Stimulated activated CD8-positive, alpha-beta memory T cell treated with anti-CD3 and anti-CD28 coated beads, Interleukin-12 subunit alpha, Interleukin-12 subunit beta, amount 100 ng/mL, for 1 hour (primary cell): Measurements from ENCODE around the gene VPS13D.
"Not testable (repeated sequence)": the region's sequence is repeated elsewhere in the genome, so short reads cannot be mapped to it uniquely, and the experiment has no call there.

Experiments
- DNase-seq: peaks from one replicate; pipeline ENCODE4 v3.0.0-alpha.2; 2020; ENCODE audit warnings: low read depth

Gene VPS13D

GRCh38 chr1:12285496-12286143 lies 55.8 kb downstream of the VPS13D start:
- DNase-seq, result no peak

GRCh38 chr1:12287869-12288268 lies 58.0 kb downstream of the VPS13D start:
- DNase-seq, result no peak

DNA sequence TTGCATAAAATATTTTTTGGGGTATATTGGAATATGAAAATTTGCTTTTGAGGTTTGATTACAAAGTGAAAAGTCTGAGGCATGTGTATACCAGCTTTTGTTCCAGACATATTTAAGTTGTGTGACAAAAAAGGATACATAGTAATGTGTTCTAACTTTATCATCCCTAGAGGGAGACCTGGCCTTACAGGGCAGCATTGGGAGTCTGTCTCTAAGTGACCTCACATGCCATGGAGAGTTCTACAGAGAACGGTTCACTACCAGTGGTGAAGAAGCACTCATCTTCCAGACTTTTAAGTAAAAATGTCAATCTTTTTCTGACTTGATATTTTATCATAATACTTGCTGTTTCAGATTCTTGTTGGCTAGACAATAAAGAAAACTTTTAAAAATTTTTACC lies 61.0 kb downstream of the VPS13D start:
- DNase-seq, result no peak

- no peak for DNase-seq
These were observed 63.6 kb downstream of the VPS13D start for GRCh38 chr1:12293416-12293815.

GRCh38 chr1:12294076-12294475 lies 64.2 kb downstream of the VPS13D start:
- DNase-seq, result no peak

- no peak for DNase-seq
These were observed 66.2 kb downstream of the VPS13D start for GRCh38 chr1:12296016-12296415.

DNA sequence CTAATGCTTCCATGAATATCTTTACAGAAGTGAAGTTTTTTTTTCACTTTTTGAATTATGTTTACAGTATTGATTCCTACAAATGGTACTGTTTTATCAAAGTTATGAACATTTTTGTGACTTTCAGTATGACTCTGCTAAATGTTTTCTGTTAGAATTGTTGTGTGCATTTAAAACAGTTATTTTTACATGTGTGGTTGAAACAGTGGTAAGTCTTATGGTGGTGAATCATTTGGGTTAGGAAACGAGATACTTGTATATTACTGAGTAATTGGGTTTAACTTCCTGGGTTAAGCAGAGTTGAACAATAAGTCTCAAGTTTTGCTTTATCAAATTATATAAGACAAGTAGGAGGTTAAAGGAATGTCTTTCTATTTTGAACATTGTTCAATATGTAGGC lies 66.8 kb downstream of the VPS13D start:
- DNase-seq, result no peak

DNA sequence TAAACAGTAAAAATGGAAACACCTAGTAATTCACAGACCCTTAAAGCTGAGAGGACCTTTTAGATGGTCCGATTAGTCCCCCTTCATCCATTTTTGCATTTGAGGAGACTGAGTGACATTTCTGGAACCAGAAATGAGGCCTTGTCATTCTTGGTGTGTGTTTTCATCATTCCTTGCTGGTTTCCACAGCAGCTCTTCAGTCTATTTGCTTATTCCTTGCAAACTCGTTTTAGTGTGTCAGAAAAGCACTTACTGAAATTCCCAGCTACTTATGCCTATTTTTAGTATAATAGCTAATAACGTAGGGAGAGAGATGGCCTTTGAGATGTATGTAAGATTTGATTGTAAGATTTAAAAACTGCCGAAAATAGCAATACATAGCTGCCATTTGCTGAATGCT lies 70.9 kb downstream of the VPS13D start:
- no peak for DNase-seq

DNA sequence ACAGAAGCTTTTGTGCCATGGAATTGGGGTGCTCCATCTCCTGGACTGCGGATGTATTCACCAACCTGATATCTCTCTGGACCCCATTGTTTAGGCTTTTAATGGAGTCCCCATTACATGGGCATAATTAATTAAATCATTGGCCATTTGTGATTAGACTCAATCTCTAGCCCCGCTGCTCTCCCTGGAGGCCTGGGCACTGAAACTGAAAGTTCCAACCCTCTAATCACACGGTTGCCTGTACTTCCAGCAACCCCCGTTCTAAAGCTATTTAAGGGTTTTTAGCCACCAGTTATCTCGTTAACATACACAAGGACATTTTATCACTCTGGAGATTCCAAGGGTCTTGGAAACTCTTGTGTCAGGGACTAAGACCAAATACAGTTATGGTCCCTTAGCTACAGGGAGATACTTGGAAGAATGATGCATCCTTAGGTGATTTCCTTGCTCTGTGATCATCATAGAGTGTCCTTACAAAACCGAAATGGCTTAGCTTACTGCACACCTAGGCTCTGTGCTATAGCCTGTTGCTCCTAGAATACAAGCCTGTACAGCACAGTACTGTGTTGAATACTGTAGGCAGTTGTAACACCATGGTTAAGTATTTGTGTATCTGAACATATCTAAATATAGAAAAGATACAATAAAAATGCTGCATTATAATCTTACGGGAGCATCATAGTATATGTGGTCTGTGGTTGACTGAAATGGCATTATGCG lies 71.8 kb downstream of the VPS13D start:
- no peak for DNase-seq

DNA sequence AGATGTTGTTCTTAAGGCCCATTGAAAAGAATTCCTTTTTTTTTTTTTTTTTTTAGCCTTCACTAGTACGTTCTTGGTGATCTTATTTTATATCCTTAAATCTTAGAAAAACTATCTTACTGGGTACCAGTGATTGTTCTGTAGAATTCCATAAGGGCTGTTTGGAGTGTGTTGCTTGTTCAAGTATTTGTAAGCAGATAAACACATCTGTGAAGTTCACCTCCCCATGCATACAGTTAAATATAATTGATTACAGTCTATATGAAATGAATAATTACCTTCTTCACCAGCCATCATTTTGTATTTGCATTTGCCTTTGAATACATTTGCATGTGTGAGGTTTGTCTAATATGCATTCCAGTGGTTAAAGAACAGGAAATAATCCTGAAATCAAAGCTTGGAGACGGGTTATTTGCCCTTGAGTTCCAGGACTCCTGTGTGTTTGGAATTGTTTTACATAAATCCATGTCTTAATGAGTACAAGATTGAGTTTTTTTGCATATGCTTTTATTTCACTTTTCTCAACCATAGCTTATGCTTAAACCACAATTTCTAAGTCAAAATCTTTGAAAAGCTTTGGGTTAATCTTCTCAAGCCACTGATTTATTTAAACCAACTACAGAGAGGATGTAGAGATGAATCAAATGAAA lies 73.1 kb downstream of the VPS13D start:
- no peak for DNase-seq

- DNase-seq, result no peak
These were observed 75.5 kb downstream of the VPS13D start for GRCh38 chr1:12305377-12305776.

GRCh38 chr1:12309783-12310742 lies 80.2 kb downstream of the VPS13D start:
- DNase-seq, result no peak

- no peak for DNase-seq
These were observed 84.6 kb downstream of the VPS13D start for GRCh38 chr1:12314333-12314903.

DNA sequence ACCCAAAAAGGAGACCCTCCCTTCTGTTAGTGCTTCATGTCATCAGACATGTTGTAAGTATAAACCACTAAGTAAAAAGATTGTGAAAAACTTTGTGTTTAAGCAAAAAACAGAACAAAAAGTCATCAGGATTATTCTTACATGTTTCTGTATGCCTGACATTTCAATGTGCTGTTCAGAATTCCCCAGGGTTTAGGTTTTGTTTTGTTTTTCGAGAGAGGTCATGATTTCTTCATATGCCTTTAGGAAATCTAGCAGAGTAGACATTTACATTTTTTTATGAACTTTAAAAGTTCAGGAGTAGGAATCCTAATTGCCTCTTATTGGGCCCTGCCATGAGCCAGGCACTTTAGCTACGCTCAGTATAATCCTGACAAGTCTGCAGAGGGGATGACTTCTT lies 85.3 kb downstream of the VPS13D start:
- DNase-seq, result no peak

DNA sequence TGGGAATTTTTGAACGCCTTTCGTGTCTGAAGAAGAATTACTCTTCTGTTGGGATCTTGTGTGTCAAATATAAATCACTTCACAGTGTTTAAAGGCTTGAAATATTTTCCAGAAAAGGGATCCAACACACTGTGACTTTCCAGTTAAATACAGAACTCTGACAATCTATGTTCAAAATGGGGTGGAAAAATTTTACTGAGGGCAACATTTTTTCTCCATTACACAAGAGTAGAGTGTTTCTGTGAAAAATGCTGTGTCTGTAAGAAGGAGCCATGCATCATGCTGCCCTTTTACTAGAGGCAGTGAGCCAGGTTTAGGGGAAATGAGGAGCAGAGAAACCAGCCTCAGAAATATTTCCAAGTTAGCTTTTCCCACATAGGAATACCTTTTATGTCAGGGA lies 86.5 kb downstream of the VPS13D start:
- no peak for DNase-seq

DNA sequence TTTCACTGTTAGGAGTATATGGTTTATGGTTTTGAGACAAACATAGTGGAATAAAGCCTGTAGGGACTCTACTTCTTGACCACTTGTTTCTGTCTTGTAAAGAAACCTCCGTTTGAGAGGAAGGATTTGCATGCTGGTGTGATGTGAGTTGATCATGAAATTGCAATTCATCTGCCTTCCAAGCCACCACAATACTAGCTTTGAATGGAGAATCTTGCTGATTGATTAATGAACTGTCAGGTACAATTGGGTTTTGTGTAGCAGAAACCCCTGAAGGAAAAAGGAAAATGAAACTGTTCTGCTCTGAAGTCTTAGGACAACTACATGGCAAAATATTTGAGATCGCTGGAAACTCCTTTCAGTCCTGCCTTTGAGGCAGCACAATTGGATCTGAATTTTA lies 90.7 kb downstream of the VPS13D start:
- DNase-seq, result no peak

DNA sequence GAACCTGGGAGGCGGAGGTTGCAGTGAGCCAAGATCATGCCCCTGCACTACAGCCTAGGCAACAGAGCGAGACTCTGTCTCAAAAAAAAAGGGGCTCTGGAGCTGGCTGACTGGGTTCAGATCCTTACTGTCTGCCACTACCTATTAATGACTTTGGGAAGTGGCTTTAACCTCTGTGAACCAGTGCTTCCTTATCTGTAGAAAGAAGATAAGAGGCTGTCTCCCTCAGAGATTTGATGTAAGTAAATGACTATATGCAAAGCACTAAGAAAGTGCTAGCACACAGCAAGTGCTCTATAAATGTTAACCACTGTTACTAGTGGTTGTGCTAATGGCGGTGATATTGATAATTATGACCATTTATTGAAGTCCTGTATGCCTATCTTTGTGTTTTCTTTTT lies 94.6 kb downstream of the VPS13D start:
- DNase-seq, result no peak

DNA sequence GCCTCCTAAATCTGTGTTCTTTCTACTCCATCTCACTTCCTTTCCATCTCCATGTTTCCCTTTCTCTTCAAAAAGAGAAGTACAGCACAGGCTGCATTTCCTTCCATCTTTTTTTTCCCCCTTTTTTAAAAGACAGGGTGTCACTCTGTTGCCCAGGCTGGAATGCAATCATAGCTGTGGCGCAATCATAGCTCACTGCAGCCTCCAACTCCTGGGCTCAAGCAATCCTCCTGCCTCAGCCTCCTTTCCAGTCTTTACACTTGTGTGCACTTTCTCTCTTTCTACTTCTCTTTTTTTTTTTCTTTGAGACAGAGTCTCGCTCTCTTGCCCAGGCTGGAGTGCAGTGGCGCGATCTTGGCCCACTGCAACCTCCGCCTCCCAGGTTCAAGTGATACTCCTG lies 95.1 kb downstream of the VPS13D start:
- not testable (repeated sequence) for DNase-seq

DNA sequence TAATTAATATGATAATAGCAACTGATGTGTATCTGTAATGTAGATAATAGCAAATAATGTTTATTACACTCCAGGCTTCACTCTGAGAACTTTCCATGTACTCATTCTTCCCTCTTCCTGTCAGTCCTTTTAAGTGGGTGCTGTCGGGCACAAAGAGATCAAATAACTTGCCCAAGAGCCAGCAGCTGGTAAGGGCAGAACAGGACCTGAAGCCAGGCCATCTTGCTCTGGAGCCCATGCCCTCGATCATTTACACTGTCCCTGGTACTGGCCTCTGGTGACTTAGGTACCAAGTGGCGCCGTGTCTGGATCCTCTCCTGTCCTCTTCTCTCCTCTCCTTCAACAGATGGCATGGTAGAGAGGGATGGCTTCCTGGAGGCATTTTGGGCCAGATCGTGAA lies 97.2 kb downstream of the VPS13D start:
- DNase-seq, result no peak

DNA sequence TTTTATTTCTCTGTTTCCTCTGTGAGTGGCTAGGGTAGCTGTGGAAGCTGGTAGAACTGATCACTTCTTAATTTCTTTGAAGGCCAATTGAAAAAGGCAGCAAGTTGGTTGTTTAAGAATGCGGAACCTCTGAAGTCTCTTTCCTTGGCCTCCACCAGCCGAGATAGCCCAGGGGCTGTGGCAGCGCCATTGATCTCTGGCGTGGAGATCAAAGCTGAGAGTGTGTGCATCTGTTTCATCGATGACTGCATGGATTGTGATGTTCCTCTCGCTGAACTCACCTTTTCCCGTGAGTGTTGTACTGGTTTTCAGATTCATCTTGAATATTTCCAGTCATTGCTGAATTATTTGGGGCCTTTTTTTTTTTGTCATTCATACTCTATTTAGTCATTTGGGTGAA lies 97.7 kb downstream of the VPS13D start:
- DNase-seq, result no peak

DNA sequence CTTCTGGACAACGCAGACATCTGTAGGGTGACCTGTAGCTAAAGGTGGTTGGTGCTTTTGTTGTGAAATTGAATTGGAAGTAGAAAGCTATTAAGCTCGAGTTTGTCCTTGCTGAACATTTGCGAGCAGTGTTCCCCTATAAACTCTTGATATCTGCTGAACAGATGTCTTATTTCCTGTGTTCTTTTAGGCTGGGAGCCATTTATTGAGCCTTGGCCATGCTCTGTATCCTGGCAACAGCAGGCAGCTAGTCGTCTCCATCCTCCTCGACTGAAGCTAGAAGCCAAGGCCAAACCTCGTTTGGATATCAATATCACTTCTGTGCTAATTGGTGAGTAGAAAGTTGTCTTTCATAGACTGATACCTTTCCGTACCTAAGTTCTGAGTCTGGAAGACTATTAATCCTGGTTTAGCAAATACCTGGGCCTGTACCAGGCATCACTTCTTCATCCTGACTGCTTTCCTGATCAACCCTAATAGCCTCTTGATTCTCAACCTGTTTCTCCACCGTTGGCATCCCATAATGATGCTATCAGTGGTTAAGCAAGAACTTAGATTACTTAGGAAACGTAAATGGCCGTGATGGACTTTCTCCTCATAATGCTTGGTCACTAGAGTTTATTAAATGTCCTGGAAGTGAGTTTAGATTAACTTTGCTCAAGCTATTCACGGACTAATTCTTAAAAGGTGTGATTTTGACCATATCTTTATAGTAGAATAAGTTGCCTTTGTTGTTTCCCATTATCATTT lies 103.4 kb downstream of the VPS13D start:
- DNase-seq, result no peak
